Ovary (tissue), 9 donors: ENCODE results near the gene FADS2. TPM values are rescaled to one million over a fixed set of nuclear protein-coding genes. Genes with fewer than 3 reads are reported as not detected.

Source experiments
- DNase-seq, 5 donors: peaks; one replicate each; pipeline ENCODE4 v3.0.0-alpha.2; 2019 to 2020
- H3K27ac ChIP-seq, 2 donors: fragments of 200-600 bp; one replicate each; pipeline versions ENCODE4 v1.5.1 to v1.8.0; 2019 to 2022
- H3K27me3 ChIP-seq: fragments of 200-600 bp; one replicate; pipeline ENCODE4 v1.8.0; 2022
- H3K36me3 ChIP-seq: fragments of 200-600 bp; sonication (generic); one replicate; pipeline ENCODE4 v1.5.1; 2019
- H3K4me1 ChIP-seq: one replicate; pipeline ENCODE4 v1.8.1; 2013; ENCODE audit warnings: mild to moderate bottlenecking, moderate library complexity; ENCODE audit not compliant: insufficient read depth
- H3K4me3 ChIP-seq: fragments of 200-600 bp; sonication (generic); one replicate; pipeline ENCODE4 v1.5.1; 2017
- H3K9me3 ChIP-seq, 2 donors: fragments of 200-600 bp in 1 of 2; sonication (generic) in 1 of 2; one replicate each; pipeline versions ENCODE4 v1.5.1 to v1.8.1; 2013 to 2019; ENCODE audit warnings: mild to moderate bottlenecking in 1 of 2, moderate library complexity in 1 of 2
- CTCF ChIP-seq, 3 donors: fragments of 450-650 bp in 2 of 3; fragments of 200-600 bp in 1 of 3; IDR thresholded peaks; one replicate each; pipeline versions ENCODE4 v1.5.1 to v1.8.0; 2016 to 2022; ENCODE audit warnings: antibody characterized with exemption in 3 of 3, mild to moderate bottlenecking in 1 of 3
- EP300 ChIP-seq: sonication (generic); formaldehyde crosslinking; IDR thresholded peaks from one replicate; pipeline ENCODE4 v1.6.1; 2017; ENCODE audit warnings: antibody characterized with exemption
- POLR2A ChIP-seq: fragments of 450-650 bp; IDR thresholded peaks from one replicate; pipeline ENCODE4 v1.6.1; 2017; ENCODE audit warnings: antibody characterized with exemption, mild to moderate bottlenecking, moderate library complexity
- WGBS, 3 donors: extraction: QIAGEN DNeasy Blood & Tissue Kit in 1 of 3; methylation state at CpG; one replicate each; pipeline versions ENCODE4 v1.1.5 to v1.1.7; 2013 to 2017; 5-methylcytosine and 5-hydroxymethylcytosine counted together
- intact Hi-C, 4 donors: fragments of 100-400 bp; cut with DNase I; formaldehyde crosslinking; loops; one replicate each; pipeline versions ENCODE4 v1.11.0 to v1.15.1; 2022 to 2023
- polyA plus RNA-seq, 2 donors: library from polyadenylated mRNA; stranded (reverse); fragments of 200-250 nt in 1 of 2; fragments of 350-450 nt in 1 of 2; fragmentation: Illumina TruSeq in 1 of 2; extraction: RNeasy Lipid Tissue Mini Kit (QIAGEN cat#74804) in 1 of 2; gene quantifications; one replicate each; pipeline ENCODE4 v1.2.3, GENCODE V29; 2013 to 2014
- total RNA-seq, 7 donors: library from RNA; depleted of rRNA in 2 of 7; stranded (reverse); fragments of >200 nt in 2 of 7; fragmentation: NEBNext Ultra II Directional in 3 of 7; extraction: Animal tissue kit (Norgen Biotek cat#: 25700) in 3 of 7; gene quantifications; one replicate each; pipeline versions ENCODE4 v1.1.0 to v1.2.4, GENCODE V29; 2016 to 2023
- donor health status: DM: no; HTN: no; CAD: no; lungs with moderate emphysema.
- donor health status: DM: no; HTN: no; CAD: no.
- donor health status: Bipolar disorder and iron deficiency.
- donor health status: DM: yes; HTN: yes; CAD: no.
- donor health status: DM: no; HTN: no; CAD: no.
- donor health status: DM: yes; HTN: yes; CAD: no.

Gene FADS2
- total and polyA plus RNA-seq, 9 donors: 6.3 to 298 (median 26.2) TPM

- Histone ChIP-seq H3K4me1 (no peaks in the 10 kb centered on the region), H3K27ac (no peak overlapping the region), H3K36me3 (no peaks in the 10 kb centered on the region), H3K9me3 (no peaks in the 10 kb centered on the region), H3K4me3 (no peak overlapping the region), H3K27me3 (no peaks in the 10 kb centered on the region)
- TF ChIP-seq POLR2A: no peak
- no peak for TF ChIP-seq CTCF (IDR thresholded peaks at IDR 0.05)
- TF ChIP-seq EP300: no peak
- no peak for DNase-seq
- WGBS, 3 donors: 85 to 91% (median 90%) methylated on average over 10 to 12 of the region's 12 CpGs
- intact Hi-C loops: no loop called here
Measured at GRCh38 chr11:61855939-61856680, 28.0 kb downstream of the FADS2 start.

GRCh38 chr11:61860054-61860903 is 32.2 kb downstream of the FADS2 start:
- TF ChIP-seq CTCF (IDR thresholded peaks at IDR 0.05) (no peak), POLR2A (no peak), EP300 (no peak)
- H3K36me3 ChIP-seq: no peaks in the 10 kb centered on the region
- no peaks in the 10 kb centered on the region for H3K9me3 ChIP-seq
- no peak overlapping the region for H3K27ac ChIP-seq
- H3K4me1 ChIP-seq: no peaks in the 10 kb centered on the region
- DNase-seq: peak; percentile 60 to 85 (median 72)
- H3K27me3 ChIP-seq: no peaks in the 10 kb centered on the region
- H3K4me3 ChIP-seq: no peak overlapping the region
- WGBS, 3 donors: 61 to 66% (median 65%) methylated on average over 16 of the region's 16 CpGs
- intact Hi-C loops: loop anchor here in 1 of 4 donors (5.0 kb wide), 1 partner anchor 53 kb away; no protein-coding TSS in a partner anchor

- Histone ChIP-seq H3K36me3 (no peaks in the 10 kb centered on the region), H3K27me3 (no peaks in the 10 kb centered on the region), H3K27ac (no peak overlapping the region), H3K4me1 (no peaks in the 10 kb centered on the region), H3K9me3 (no peaks in the 10 kb centered on the region), H3K4me3 (no peak overlapping the region)
- intact Hi-C loops: loop anchor here in 1 of 4 donors (5.0 kb wide), 1 partner anchor 54 kb away; no protein-coding TSS in a partner anchor
- no peak for DNase-seq
- TF ChIP-seq POLR2A (no peak), EP300 (no peak), CTCF (IDR thresholded peaks at IDR 0.05) (no peak)
- WGBS, 3 donors: 66 to 67% (median 67%) methylated on average over 9 of the region's 9 CpGs
Measured at GRCh38 chr11:61861634-61862033, 33.5 kb downstream of the FADS2 start.

GRCh38 chr11:61862714-61863547 is 34.8 kb downstream of the FADS2 start:
- WGBS, 3 donors: 90 to 92% (median 90%) methylated on average over 18 of the region's 18 CpGs
- no peak for TF ChIP-seq CTCF (IDR thresholded peaks at IDR 0.05)
- TF ChIP-seq POLR2A: no peak
- no peak for TF ChIP-seq EP300
- no peaks in the 10 kb centered on the region for H3K9me3 ChIP-seq
- no peak for DNase-seq
- H3K27me3 ChIP-seq: no peaks in the 10 kb centered on the region
- intact Hi-C loops: loop anchor here in 1 of 4 donors (5.0 kb wide), 1 partner anchor 56 kb away; no protein-coding TSS in a partner anchor
- H3K36me3 ChIP-seq: no peaks in the 10 kb centered on the region
- H3K27ac ChIP-seq: no peak overlapping the region
- H3K4me3 ChIP-seq: no peak overlapping the region
- no peaks in the 10 kb centered on the region for H3K4me1 ChIP-seq
